ENCODE data around the gene ARHGEF40.

GRCh38 chr14:21104448-21105060, 34.5 kb downstream of the ARHGEF40 start:
- no peak; the same call in 1 of the 2 replicates for TF ChIP-seq ZFX (IDR thresholded peaks at IDR 0.05)
- TF ChIP-seq CTCF (conservative IDR thresholded peaks at IDR 0.05) = peak; percentile 78
